Measurements from ENCODE around the gene TNFRSF1B. TPM values are rescaled to one million over a fixed set of nuclear protein-coding genes. Genes with fewer than 3 reads are reported as not detected.
A peak's percentile ranks its signal among the peaks of the same experiment; 100 is the strongest.

TNFRSF1B gene
- total RNA-seq, 4 donors from 2014 or later, result 10.9 to 34.9 (median 31.0) TPM

GRCh38 chr1:12155328-12155727 is 11.5 kb upstream of the TNFRSF1B start:
- peaks cover 0 to 9% (median 0%) of the 10 kb centered on the region in 3 donors for H3K4me1 ChIP-seq

GRCh38 chr1:12157366-12158231 is 9.2 kb upstream of the TNFRSF1B start:
- Histone ChIP-seq H3K4me3 (no peak overlapping the region), H3K4me1 (peaks cover 0 to 29% (median 9%) of the 10 kb centered on the region in 3 donors), H3K9me3 (no peaks in the 10 kb centered on the region), H3K27me3 (peaks cover 19% of the 10 kb centered on the region), H3K36me3 (no peaks in the 10 kb centered on the region), H3K27ac (no peak overlapping the region)
- no peak for TF ChIP-seq POLR2A (IDR thresholded peaks at IDR 0.05)
- TF ChIP-seq CTCF (IDR thresholded peaks at IDR 0.05), result no peak
- TF ChIP-seq EP300 (IDR thresholded peaks at IDR 0.05), result no peak
- no peak for TF ChIP-seq POLR2AphosphoS5 (IDR thresholded peaks at IDR 0.05)
- 49 to 52% methylated on average over 7 to 9 of the region's 10 CpGs for WGBS, 2 donors (ENCODE audit: low coverage in 1 of 2)
- ATAC-seq, result no peak

More at GRCh38 chr1:12155328-12155727, 11.5 kb upstream of the TNFRSF1B start:
- Histone ChIP-seq H3K36me3 (no peaks in the 10 kb centered on the region), H3K27me3 (peaks cover 19% of the 10 kb centered on the region), H3K4me3 (no peak overlapping the region), H3K27ac (no peak overlapping the region), H3K9me3 (no peaks in the 10 kb centered on the region)
- ATAC-seq, result no peak
- no peak for TF ChIP-seq POLR2AphosphoS5 (IDR thresholded peaks at IDR 0.05)
- TF ChIP-seq CTCF (IDR thresholded peaks at IDR 0.05), result no peak
- TF ChIP-seq POLR2A (IDR thresholded peaks at IDR 0.05), result no peak
- TF ChIP-seq EP300 (IDR thresholded peaks at IDR 0.05), result no peak
- 100% methylated on average over 1 to 2 of the region's 2 CpGs for WGBS, 2 donors (ENCODE audit: low coverage in 1 of 2)

GRCh38 chr1:12158357-12159092 is 8.3 kb upstream of the TNFRSF1B start:
- peaks cover 19% of the 10 kb centered on the region for H3K27me3 ChIP-seq
- no peak overlapping the region for H3K27ac ChIP-seq
- H3K9me3 ChIP-seq, result no peaks in the 10 kb centered on the region
- TF ChIP-seq POLR2A (IDR thresholded peaks at IDR 0.05) (no peak), CTCF (IDR thresholded peaks at IDR 0.05) (no peak), POLR2AphosphoS5 (IDR thresholded peaks at IDR 0.05) (no peak), EP300 (IDR thresholded peaks at IDR 0.05) (no peak)
- no peaks in the 10 kb centered on the region for H3K36me3 ChIP-seq
- H3K4me1 ChIP-seq, result peaks cover 0 to 24% (median 9%) of the 10 kb centered on the region in 3 donors
- WGBS, 2 donors (ENCODE audit: low coverage in 1 of 2), result 64 to 67% methylated on average over 10 to 19 of the region's 22 CpGs
- no peak overlapping the region for H3K4me3 ChIP-seq
- ATAC-seq, result no peak

- H3K27me3 ChIP-seq, result peaks cover 15% of the 10 kb centered on the region
- no peak for TF ChIP-seq POLR2AphosphoS5 (IDR thresholded peaks at IDR 0.05)
- peaks cover 0 to 23% (median 9%) of the 10 kb centered on the region in 3 donors for H3K4me1 ChIP-seq
- ATAC-seq, result no peak
- H3K36me3 ChIP-seq, result no peaks in the 10 kb centered on the region
- no peaks in the 10 kb centered on the region for H3K9me3 ChIP-seq
- no peak overlapping the region for H3K27ac ChIP-seq
- WGBS, 2 donors (ENCODE audit: low coverage in 1 of 2), result 57% methylated on average over 6 of the region's 7 CpGs; no CpG with 5 or more reads in 1 of the 2 donors
- no peak overlapping the region for H3K4me3 ChIP-seq
Observed at GRCh38 chr1:12159816-12160215, 7.0 kb upstream of the TNFRSF1B start.

GRCh38 chr1:12161324-12161661 is 5.5 kb upstream of the TNFRSF1B start:
- ATAC-seq, result no peak
- peaks cover 8% of the 10 kb centered on the region for H3K27me3 ChIP-seq
- no peaks in the 10 kb centered on the region for H3K9me3 ChIP-seq
- no peaks in the 10 kb centered on the region for H3K36me3 ChIP-seq
- H3K4me1 ChIP-seq, result peaks cover 0 to 24% (median 9%) of the 10 kb centered on the region in 3 donors
- H3K4me3 ChIP-seq, result no peak overlapping the region
- TF ChIP-seq POLR2A (IDR thresholded peaks at IDR 0.05) (no peak), CTCF (IDR thresholded peaks at IDR 0.05) (no peak), EP300 (IDR thresholded peaks at IDR 0.05) (no peak), POLR2AphosphoS5 (IDR thresholded peaks at IDR 0.05) (no peak)
- peak overlapping the region in 3 of 4 donors; percentile 56 to 71 (median 69) for H3K27ac ChIP-seq
- no CpG with 5 or more reads among the region's 2 CpGs for WGBS, 2 donors (ENCODE audit: low coverage in 1 of 2)

All from gastroesophageal sphincter (tissue), 4 donors.